HepG2 (cell line): ENCODE data around the gene COL9A2. TPM values are rescaled to one million over a fixed set of nuclear protein-coding genes. Genes with fewer than 3 reads are reported as not detected.

ENCODE experiments used
- ATAC-seq: fragments of 200-7000 bp; cut with Tn5 transposase; 3 replicates; pipeline ENCODE4 v1.9.1; 2020; ENCODE audit warnings: mild to moderate bottlenecking, moderate library complexity
- BruUV-seq: library from RNA; stranded (reverse); fragments of 400-500 nt; replicated peaks from 2 replicates; lab custom pipeline; 2021; lab: Mats Ljungman, UMichigan
- CTCF ChIA-PET: fragments of 300-600 bp; formaldehyde crosslinking; extraction: SDS; loops from one replicate; lab custom pipeline; 2021; ENCODE audit warnings: low total read pairs, inconsistent platforms, low intra/inter-chr PET ratio; lab: Yijun Ruan, JAX
- POLR2A ChIA-PET: fragments of 350-600 bp; sonication (Branson Sonifier 250); formaldehyde crosslinking; loops from one replicate; lab custom pipeline; 2020; ENCODE audit warnings: antibody characterized with exemption, inconsistent platforms; lab: Yijun Ruan, JAX
- DNase-seq: peaks from one replicate; pipeline ENCODE4 v3.0.0-alpha.2; 2015; ENCODE audit warnings: low spot score
- FAIRE-seq: peaks from 3 replicates; lab custom pipeline; 2011; peaks lifted over from hg19 to GRCh38; lab: Jason Lieb, UNC
- H2AFZ ChIP-seq: one replicate; pipeline ENCODE4 v1.6.1; 2011; ENCODE audit warnings: low read length, inconsistent platforms
- H3K27ac ChIP-seq: fragments of 300-600 bp; 3 replicates; pipeline ENCODE4 v1.8.0; 2011; ENCODE audit warnings: mixed run types, mild to moderate bottlenecking, mixed read lengths, low read length, inconsistent platforms; ENCODE audit not compliant: insufficient read depth; ENCODE audit errors: extremely low read length
- H3K27me3 ChIP-seq, 2 experiments: fragments of 200-600 bp in 1 of 2; 2 replicates in 1 of 2; 3 replicates in 1 of 2; pipeline versions ENCODE4 v1.6.0 to v1.8.0; 2011; ENCODE audit warnings: low read length in 2 of 2, mild to moderate bottlenecking in 2 of 2, moderate library complexity in 2 of 2, inconsistent platforms in 1 of 2; ENCODE audit not compliant: insufficient read depth in 2 of 2, control insufficient read depth in 1 of 2
- H3K36me3 ChIP-seq, 2 experiments: fragments of 200-600 bp in 1 of 2; replicated peaks in 1 of 2; 2 replicates in 1 of 2; 3 replicates in 1 of 2; pipeline versions ENCODE4 v1.5.1 to v1.8.0; 2011; ENCODE audit warnings: low read length in 2 of 2, inconsistent platforms in 1 of 2; ENCODE audit not compliant: insufficient read depth in 2 of 2, control insufficient read depth in 1 of 2
- H3K4me1 ChIP-seq: 2 replicates; pipeline ENCODE4 v1.5.1; 2012; ENCODE audit warnings: low read length, inconsistent platforms; ENCODE audit not compliant: insufficient read depth
- H3K4me2 ChIP-seq: 2 replicates; pipeline ENCODE4 v1.6.0; 2011; ENCODE audit warnings: low read depth, low read length, inconsistent platforms
- H3K4me3 ChIP-seq, 3 experiments: fragments of 200-600 bp in 1 of 3; sonication (generic), shearing (Covaris generic) in 1 of 3; replicated peaks in 1 of 3; 2 replicates each; pipeline ENCODE4 v1.5.1; 2011 to 2016; ENCODE audit warnings: low read length in 3 of 3, inconsistent platforms in 2 of 3, low read depth in 2 of 3, mild to moderate bottlenecking in 2 of 3, control low read depth in 1 of 3, mixed read lengths in 1 of 3; ENCODE audit not compliant: insufficient read depth in 1 of 3
- H3K79me2 ChIP-seq: one replicate; pipeline ENCODE4 v1.6.1; 2011; ENCODE audit warnings: low read length, inconsistent platforms; ENCODE audit not compliant: insufficient read depth
- H3K9ac ChIP-seq: 2 replicates; pipeline ENCODE4 v1.6.0; 2011; ENCODE audit warnings: mild to moderate bottlenecking, low read depth, low read length, inconsistent platforms; ENCODE audit not compliant: insufficient read depth
- H3K9me3 ChIP-seq: 2 replicates; pipeline ENCODE4 v1.5.1; 2012; ENCODE audit warnings: mild to moderate bottlenecking, low read length
- H4K20me1 ChIP-seq: 2 replicates; pipeline ENCODE4 v1.6.0; 2011; ENCODE audit warnings: inconsistent platforms, mild to moderate bottlenecking, low read length, moderate library complexity; ENCODE audit not compliant: insufficient read depth
- ARNTL ChIP-seq: sonication (generic); formaldehyde crosslinking; IDR thresholded peaks from 2 replicates; pipeline ENCODE4 v1.4.0; 2020; ENCODE audit warnings: mild to moderate bottlenecking, missing genetic modification reagents
- CHCHD3 ChIP-seq: sonication (generic); formaldehyde crosslinking; IDR thresholded peaks from 2 replicates; pipeline ENCODE4 v1.8.0; 2022; ENCODE audit warnings: mild to moderate bottlenecking, missing genetic modification reagents, moderate library complexity
- ELF1 ChIP-seq: sonication (generic); formaldehyde crosslinking; IDR thresholded peaks from 2 replicates; pipeline ENCODE4 v1.4.0; 2020; ENCODE audit warnings: missing genetic modification reagents
- KLF12 ChIP-seq: sonication (generic); formaldehyde crosslinking; IDR thresholded peaks from 2 replicates; pipeline ENCODE4 v1.4.0; 2020; ENCODE audit warnings: missing genetic modification reagents, borderline replicate concordance
- NFE2L1 ChIP-seq: sonication (generic); formaldehyde crosslinking; IDR thresholded peaks from 2 replicates; pipeline ENCODE4 v1.4.0; 2020; ENCODE audit warnings: missing genetic modification reagents, mild to moderate bottlenecking, borderline replicate concordance
- PTBP1 ChIP-seq: fragments of 200-400 bp; formaldehyde crosslinking; IDR thresholded peaks from 2 replicates; pipeline ENCODE4 v1.6.1; 2018; ENCODE audit warnings: low read length, low read depth; ENCODE audit not compliant: poor library complexity, severe bottlenecking
- RBFOX2 ChIP-seq: fragments of 200-400 bp; formaldehyde crosslinking; IDR thresholded peaks from 2 replicates; pipeline ENCODE4 v1.6.1; 2017; ENCODE audit warnings: low read depth, mild to moderate bottlenecking, low read length
- SIN3B ChIP-seq: fragments of 150-350 bp; IDR thresholded peaks from 2 replicates; pipeline ENCODE4 v1.6.1; 2014; ENCODE audit warnings: low read length
- SNAPC2 ChIP-seq: sonication (generic); formaldehyde crosslinking; IDR thresholded peaks from 2 replicates; pipeline ENCODE4 v1.8.1; 2022; ENCODE audit warnings: mild to moderate bottlenecking, missing genetic modification reagents
- ZFP36L1 ChIP-seq: sonication (generic); formaldehyde crosslinking; IDR thresholded peaks from 2 replicates; pipeline ENCODE4 v1.8.0; 2022; ENCODE audit warnings: mild to moderate bottlenecking, missing genetic modification reagents, moderate library complexity
- ZNF121 ChIP-seq: sonication (generic); formaldehyde crosslinking; IDR thresholded peaks from 2 replicates; pipeline ENCODE4 v1.5.0; 2020; ENCODE audit warnings: mild to moderate bottlenecking, missing genetic modification reagents
- ZNF572 ChIP-seq: sonication (generic); formaldehyde crosslinking; IDR thresholded peaks from 2 replicates; pipeline ENCODE4 v1.5.1; 2020; ENCODE audit warnings: mild to moderate bottlenecking, missing genetic modification reagents
- ZNF724P ChIP-seq: sonication (generic); formaldehyde crosslinking; IDR thresholded peaks from 2 replicates; pipeline ENCODE4 v1.8.0; 2022; ENCODE audit warnings: missing genetic modification reagents, borderline replicate concordance
- ZNF879 ChIP-seq: sonication (generic); formaldehyde crosslinking; IDR thresholded peaks from 2 replicates; pipeline ENCODE4 v1.8.1; 2023; ENCODE audit warnings: missing genetic modification reagents
- WGBS: methylation state at CpG from one replicate; pipeline ENCODE4 v1.1.6; 2017; ENCODE audit warnings: low lambda C conversion rate; 5-methylcytosine and 5-hydroxymethylcytosine counted together
- in situ Hi-C: cut with HindIII; loops from 2 replicates; pipeline ENCODE4 v1.10.0; 2017; ENCODE audit warnings: low pct_unique_long_range_greater_than_20kb; ENCODE audit not compliant: extremely low pct_ligation_motif_present
- intact Hi-C: fragments of 100-400 bp; cut with micrococcal nuclease; formaldehyde crosslinking; loops from one replicate; pipeline ENCODE4 v1.10.0; 2022; ENCODE audit not compliant: unreplicated experiment
- polyA plus RNA-seq, 8 experiments: library from polyadenylated mRNA; depleted of rRNA in 3 of 8; stranded (reverse) in 7 of 8; unstranded in 1 of 8; fragments of >200 nt; fragmentation: Illumina TruSeq in 4 of 8; extraction: Trizol in 4 of 8; gene quantifications; 2 replicates each; pipeline versions ENCODE4 v1.2.1 to v1.2.3, GENCODE V29; 2011 to 2016; ENCODE audit warnings: low read depth in 4 of 8, missing spikeins in 1 of 8, mixed read lengths in 1 of 8; ENCODE audit not compliant: insufficient read depth in 1 of 8
- total RNA-seq, 5 experiments: library from RNA; depleted of rRNA; stranded (reverse); fragments of >200 nt; fragmentation: Illumina TruSeq; extraction: Trizol; gene quantifications; 2 replicates each; pipeline ENCODE4 v1.2.3, GENCODE V29; 2016; ENCODE audit warnings: low read depth in 1 of 5
- TF ChIP-seq, protein P1 (sequence below): sonication (generic); formaldehyde crosslinking; IDR thresholded peaks from 2 replicates; pipeline ENCODE4 v1.5.0; 2020; ENCODE audit warnings: mild to moderate bottlenecking, missing genetic modification reagents
- TF ChIP-seq, protein P2 (sequence below): sonication (generic); formaldehyde crosslinking; conservative IDR thresholded peaks from 2 replicates; pipeline ENCODE4 v1.8.0; 2022; ENCODE audit warnings: mild to moderate bottlenecking, moderate library complexity, missing genetic modification reagents

COL9A2 gene
- total and polyA plus RNA-seq, 2 of the 13 experiments (the other 11 are each of a cell fraction or from before 2014, with no cell fraction given): 20.2 to 26.9 TPM

DNA sequence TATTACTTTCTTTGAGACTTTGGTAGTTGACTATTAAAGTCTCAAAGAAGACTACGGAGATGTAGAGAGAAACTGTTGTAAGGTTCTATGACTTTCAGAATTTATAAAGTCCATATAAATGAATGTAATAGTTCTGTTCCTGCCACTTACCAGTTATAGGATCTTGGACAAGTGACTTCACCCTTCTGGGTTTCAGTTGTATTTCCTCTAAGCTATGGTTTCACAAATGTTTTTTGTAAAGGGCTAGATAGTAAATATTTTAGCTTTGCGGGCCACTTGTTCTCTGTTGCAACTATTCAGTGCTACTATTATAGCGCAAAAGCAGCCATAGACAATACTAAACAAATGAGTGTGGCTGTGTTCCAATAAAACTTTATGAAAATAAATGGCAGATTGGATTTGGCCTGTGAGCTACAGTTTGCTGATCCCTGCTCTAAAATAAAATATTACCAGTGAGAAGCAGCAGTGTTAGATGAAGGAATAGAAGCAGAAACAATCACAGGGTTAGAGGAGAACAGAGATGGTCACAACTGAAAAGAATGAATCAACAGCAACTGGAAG is 44.4 kb downstream of the COL9A2 start:
- H3K9ac ChIP-seq: no peak overlapping the region
- no peak for ATAC-seq
- no peak overlapping the region for H3K27ac ChIP-seq
- no peaks in the 10 kb centered on the region for H3K27me3 ChIP-seq
- H3K4me2 ChIP-seq: no peak overlapping the region
- FAIRE-seq: no peak
- H3K36me3 ChIP-seq: peaks cover 7 to 56% of the 10 kb centered on the region in 2 experiments; a peak in 4 of 5 replicates
- H3K4me3 ChIP-seq: no peak overlapping the region
- H3K79me2 ChIP-seq: no peaks in the 10 kb centered on the region
- POLR2A ChIA-PET: no interaction called here
- intact Hi-C loops: no loop called here
- DNase-seq: no peak
- BruUV-seq: no TSS peak
- TF ChIP-seq SNAPC2 (no peak), SIN3B (no peak), RBFOX2 (no peak), PTBP1 (no peak)
- TF ChIP-seq, all 625 proteins: peak for 0
- CTCF ChIA-PET: no interaction called here
- 100% methylated on average over 3 of the region's 3 CpGs for WGBS
- Histone ChIP-seq H4K20me1 (no peaks in the 10 kb centered on the region), H2AFZ (no peak overlapping the region), H3K4me1 (no peaks in the 10 kb centered on the region), H3K9me3 (no peaks in the 10 kb centered on the region)
- in situ Hi-C loops: no loop called here

DNA sequence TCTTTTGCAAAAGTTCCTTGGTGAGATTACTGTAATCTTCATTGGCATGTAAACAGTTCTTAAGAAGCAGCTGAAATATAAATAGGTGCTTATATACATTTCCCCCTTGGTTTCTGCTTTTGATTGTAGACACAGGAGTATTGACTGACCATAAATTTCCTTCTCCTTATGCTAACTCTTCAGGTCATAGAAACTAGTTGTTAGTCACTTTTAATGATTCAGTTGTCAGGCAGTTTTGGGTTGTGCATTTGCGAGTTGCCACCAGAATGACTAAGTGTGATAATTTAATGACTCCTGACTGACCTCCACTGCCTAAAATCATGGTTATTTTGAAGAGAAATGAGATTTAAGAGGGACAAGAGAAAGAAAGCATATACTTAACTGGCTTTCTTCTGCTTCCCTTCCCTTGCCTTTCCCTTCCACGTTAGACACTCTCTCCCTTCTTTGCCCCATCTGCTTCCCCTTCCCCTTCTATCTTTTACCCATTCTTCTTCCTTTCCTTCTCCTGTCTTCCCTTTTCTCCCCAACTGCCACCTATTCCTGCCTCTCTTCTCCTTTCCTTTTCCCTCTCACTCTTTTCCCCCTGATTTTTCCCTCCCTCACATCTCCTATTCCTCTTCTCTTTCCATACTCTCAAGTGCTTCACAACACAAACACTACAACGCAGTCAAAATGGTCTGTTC is 46.8 kb downstream of the COL9A2 start:
- no TSS peak for BruUV-seq
- H3K4me1 ChIP-seq: no peaks in the 10 kb centered on the region
- 62% methylated on average over 3 of the region's 3 CpGs for WGBS
- H3K4me3 ChIP-seq: no peak overlapping the region
- H3K9ac ChIP-seq: no peak overlapping the region
- H3K9me3 ChIP-seq: no peaks in the 10 kb centered on the region
- no peaks in the 10 kb centered on the region for H3K27me3 ChIP-seq
- ATAC-seq: no peak
- FAIRE-seq: no peak
- no peak overlapping the region for H3K4me2 ChIP-seq
- DNase-seq: no peak
- H3K79me2 ChIP-seq: peaks cover 9% of the 10 kb centered on the region
- H2AFZ ChIP-seq: no peak overlapping the region
- no peaks in the 10 kb centered on the region for H4K20me1 ChIP-seq
- ChIA-PET POLR2A (no interaction called here), CTCF (no interaction called here)
- H3K27ac ChIP-seq: no peak overlapping the region
- intact Hi-C loops (no loop called here), in situ Hi-C loops (no loop called here)
- H3K36me3 ChIP-seq: peaks cover 8 to 66% of the 10 kb centered on the region in 2 experiments; a peak in 4 of 5 replicates
- TF ChIP-seq ELF1 (CRISPR knock-in tag) (no peak), ZNF572 (CRISPR knock-in tag) (no peak), CHCHD3 (CRISPR knock-in tag) (no peak), ZNF724P (no peak), ZNF121 (CRISPR knock-in tag) (no peak), ZNF879 (no peak), ARNTL (no peak), NFE2L1 (no peak), ZFP36L1 (CRISPR knock-in tag) (no peak), KLF12 (no peak)
- TF ChIP-seq, protein P1, sequence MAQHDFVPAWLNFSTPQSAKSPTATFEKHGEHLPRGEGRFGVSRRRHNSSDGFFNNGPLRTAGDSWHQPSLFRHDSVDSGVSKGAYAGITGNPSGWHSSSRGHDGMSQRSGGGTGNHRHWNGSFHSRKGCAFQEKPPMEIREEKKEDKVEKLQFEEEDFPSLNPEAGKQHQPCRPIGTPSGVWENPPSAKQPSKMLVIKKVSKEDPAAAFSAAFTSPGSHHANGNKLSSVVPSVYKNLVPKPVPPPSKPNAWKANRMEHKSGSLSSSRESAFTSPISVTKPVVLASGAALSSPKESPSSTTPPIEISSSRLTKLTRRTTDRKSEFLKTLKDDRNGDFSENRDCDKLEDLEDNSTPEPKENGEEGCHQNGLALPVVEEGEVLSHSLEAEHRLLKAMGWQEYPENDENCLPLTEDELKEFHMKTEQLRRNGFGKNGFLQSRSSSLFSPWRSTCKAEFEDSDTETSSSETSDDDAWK (CRISPR knock-in tag): no peak
- TF ChIP-seq, protein P2, sequence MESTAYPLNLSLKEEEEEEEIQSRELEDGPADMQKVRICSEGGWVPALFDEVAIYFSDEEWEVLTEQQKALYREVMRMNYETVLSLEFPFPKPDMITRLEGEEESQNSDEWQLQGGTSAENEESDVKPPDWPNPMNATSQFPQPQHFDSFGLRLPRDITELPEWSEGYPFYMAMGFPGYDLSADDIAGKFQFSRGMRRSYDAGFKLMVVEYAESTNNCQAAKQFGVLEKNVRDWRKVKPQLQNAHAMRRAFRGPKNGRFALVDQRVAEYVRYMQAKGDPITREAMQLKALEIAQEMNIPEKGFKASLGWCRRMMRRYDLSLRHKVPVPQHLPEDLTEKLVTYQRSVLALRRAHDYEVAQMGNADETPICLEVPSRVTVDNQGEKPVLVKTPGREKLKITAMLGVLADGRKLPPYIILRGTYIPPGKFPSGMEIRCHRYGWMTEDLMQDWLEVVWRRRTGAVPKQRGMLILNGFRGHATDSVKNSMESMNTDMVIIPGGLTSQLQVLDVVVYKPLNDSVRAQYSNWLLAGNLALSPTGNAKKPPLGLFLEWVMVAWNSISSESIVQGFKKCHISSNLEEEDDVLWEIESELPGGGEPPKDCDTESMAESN: no peak
